ENCODE data around the gene PLXND1.

PLXND1 gene

DNA sequence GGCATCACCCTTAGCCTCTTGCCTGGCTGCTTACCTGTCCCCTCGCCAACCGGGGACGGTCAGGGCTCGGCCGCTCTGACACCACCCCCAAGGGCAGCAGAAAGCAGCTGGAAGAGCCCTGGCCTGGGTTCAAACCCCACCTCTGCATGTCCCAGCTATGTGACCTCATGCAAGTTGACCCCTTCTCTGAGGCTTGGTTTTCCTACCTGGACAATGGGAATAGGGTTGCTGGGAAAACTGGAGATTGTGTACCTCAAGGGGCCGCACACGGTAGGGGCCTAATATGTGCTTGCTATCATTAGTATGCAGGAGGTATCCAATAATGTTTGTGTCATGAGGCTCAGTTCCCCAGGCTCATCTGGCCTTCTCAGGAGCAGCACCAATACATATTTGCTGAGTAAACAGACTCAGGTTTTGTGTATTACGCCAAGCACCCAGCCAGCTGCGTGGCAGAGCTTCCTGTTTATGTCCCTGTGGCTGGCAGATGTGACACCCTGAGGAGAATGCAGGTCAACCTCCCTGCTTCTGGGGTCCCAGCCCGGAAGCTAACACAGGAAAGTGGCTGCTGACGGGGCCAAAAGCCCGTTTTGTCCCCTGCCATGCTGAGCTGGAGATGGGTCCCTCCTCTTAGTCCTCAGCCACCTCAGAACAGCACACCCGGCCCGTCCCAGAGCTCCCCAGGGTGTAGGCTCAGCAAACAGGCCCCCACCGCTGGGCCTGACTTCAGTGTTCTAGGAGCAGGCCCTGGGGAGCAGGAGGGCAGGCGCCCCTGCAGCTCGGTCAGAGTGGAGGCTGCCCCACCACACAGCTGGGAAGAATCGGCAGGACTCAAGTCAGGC lies 29.7 kb downstream of the PLXND1 start:
- TF ChIP-seq, protein P1, sequence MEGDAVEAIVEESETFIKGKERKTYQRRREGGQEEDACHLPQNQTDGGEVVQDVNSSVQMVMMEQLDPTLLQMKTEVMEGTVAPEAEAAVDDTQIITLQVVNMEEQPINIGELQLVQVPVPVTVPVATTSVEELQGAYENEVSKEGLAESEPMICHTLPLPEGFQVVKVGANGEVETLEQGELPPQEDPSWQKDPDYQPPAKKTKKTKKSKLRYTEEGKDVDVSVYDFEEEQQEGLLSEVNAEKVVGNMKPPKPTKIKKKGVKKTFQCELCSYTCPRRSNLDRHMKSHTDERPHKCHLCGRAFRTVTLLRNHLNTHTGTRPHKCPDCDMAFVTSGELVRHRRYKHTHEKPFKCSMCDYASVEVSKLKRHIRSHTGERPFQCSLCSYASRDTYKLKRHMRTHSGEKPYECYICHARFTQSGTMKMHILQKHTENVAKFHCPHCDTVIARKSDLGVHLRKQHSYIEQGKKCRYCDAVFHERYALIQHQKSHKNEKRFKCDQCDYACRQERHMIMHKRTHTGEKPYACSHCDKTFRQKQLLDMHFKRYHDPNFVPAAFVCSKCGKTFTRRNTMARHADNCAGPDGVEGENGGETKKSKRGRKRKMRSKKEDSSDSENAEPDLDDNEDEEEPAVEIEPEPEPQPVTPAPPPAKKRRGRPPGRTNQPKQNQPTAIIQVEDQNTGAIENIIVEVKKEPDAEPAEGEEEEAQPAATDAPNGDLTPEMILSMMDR (IDR thresholded peaks at IDR 0.05) = no peak
- H3K27ac ChIP-seq = peak overlapping the region; percentile 36 to 83
- no peak for DNase-seq (ENCODE audit: low spot score)

DNA sequence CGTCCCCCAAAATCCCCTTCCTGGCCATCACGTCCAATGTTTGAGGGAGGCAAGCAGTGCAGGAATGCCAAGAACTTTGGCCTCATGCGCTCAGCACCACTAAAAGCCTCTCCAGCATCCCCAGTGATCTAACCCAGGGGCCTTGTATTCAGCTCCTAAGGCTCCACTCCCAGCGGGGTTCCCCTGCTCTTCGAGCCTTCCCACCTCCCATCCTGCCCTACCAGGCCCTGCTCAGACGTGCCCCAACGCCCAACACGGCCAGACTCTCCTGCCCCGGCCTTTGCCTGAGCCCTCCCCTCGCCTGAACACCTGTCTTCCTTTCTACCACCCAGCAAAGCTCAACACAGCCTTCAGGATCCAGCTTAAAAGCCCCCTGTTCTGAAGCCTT lies 30.5 kb downstream of the PLXND1 start:
- Histone ChIP-seq H3K27ac (peak overlapping the region; percentile 7 to 83), H3K4me3 (no peak overlapping the region)
- no peak for DNase-seq (ENCODE audit: low spot score)
- TF ChIP-seq, protein P1 (IDR thresholded peaks at IDR 0.05) = no peak

More for the DNA sequence above, 29.7 kb downstream of the PLXND1 start:
- H3K4me3 ChIP-seq = no peak overlapping the region

DNA sequence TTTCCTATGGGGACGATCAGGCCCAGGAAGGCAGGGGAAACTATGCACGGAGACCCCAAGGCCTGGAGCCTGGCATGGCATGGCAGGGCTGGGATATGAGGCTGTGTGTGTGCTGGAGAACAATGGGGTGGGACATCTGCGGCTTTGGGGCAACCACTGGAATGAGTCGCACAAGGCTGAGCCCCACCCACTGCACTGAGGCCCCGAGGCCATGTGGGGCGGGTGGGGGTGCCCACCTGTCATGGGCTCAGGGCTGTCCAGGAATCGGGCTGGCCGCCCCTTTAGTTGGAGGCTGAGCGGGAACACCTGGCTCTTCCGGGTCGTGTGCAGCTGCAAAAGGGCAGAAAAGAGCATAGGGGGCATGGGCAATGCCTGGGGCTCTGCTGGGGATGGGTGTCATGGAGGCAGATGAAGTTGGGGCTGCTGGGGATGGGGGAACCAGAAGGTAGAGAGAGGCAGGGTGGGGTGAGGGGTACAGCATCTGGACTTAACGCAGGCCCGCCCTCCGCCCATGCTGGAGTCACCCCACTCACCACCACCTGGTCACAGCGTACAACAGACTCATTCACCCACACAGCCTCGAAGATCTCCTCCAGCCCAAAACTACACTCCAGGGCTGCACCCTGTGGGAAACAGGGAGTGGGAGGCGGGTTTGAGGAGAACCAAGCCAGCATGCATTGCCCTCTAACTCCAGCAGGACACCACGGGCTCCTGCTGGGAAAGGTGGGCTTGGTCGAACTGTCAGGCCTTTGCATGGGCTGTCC lies 31.1 kb downstream of the PLXND1 start:
- no peak overlapping the region for H3K4me3 ChIP-seq
- TF ChIP-seq, protein P1 (IDR thresholded peaks at IDR 0.05) = no peak
- peak overlapping the region in 1 of 2 donors; percentile 83 for H3K27ac ChIP-seq
- DNase-seq (ENCODE audit: low spot score) = no peak

DNA sequence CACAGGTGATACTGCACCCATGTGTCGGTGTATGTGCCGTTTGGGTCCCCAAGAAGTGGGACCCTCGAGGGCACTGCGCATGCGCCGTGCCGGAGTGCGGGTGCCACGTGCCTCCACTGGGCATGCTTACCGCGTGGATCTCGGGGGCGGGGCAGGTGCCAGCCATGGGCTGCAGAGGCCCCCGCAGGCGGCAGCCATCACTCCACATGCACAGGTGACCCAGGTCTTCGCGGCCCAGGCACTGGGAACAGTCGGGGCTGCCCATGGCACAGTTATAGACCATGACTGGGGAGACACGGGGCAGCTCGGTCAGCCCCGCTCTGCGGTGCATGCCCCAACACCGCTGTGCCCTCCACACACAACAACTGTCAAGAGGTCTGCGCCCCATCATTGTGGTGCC lies 32.3 kb downstream of the PLXND1 start:
- no peak overlapping the region for H3K4me3 ChIP-seq
- DNase-seq (ENCODE audit: low spot score) = no peak
- no peak overlapping the region for H3K27ac ChIP-seq
- TF ChIP-seq, protein P1 (IDR thresholded peaks at IDR 0.05) = no peak

DNA sequence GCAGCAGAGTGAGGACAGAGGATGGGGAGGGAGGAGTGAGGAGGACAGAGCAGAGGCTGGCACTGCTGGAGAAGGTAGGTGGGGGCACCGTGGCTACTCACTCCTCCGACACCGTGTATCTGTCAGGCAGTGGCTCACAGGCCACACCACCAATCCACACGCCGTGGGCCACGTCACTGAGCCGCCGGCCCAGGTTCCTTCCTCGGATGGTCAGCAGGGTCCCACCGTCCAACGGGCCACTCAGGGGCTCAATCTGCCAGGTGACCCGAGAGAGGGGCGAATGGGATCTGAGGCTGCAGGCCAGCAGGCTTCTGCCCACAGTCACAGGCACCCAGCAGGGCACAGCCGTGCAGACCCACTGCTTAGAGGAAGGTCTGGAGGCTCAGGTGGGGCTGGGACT lies 33.0 kb downstream of the PLXND1 start:
- Histone ChIP-seq H3K4me3 (no peak overlapping the region), H3K27ac (no peak overlapping the region)
- DNase-seq (ENCODE audit: low spot score) = no peak
- TF ChIP-seq, protein P1 (IDR thresholded peaks at IDR 0.05) = no peak

DNA sequence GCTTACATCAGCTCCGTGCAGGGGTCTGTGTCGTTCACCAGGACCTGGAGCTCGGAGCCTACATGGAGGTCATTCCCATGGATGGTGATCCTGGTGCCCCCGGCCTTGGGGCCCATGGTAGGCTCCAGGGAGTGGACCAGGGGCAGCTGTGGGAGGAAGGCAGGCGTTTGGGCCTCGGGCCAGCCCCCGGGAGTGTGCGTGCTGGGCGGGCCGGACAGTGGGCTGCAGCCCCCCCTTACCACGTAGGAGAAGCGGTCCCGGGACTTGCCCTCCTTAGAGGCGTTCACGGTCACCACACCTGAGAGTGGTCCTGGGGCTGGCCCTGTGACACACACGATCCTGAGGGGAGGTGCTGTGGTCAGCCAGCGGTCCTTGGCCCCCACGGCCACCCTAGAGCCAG lies 33.9 kb downstream of the PLXND1 start:
- no peak overlapping the region for H3K27ac ChIP-seq
- TF ChIP-seq, protein P1 (IDR thresholded peaks at IDR 0.05) = no peak
- no peak overlapping the region for H3K4me3 ChIP-seq
- no peak for DNase-seq (ENCODE audit: low spot score)
